DMS 273 treated with DMSO at 0.1 percent for 48 hours (cell line): ENCODE results near the gene CADPS.

Experiments used
- DNase-seq: peaks from one replicate; lab custom pipeline; 2025; lab: John Stamatoyannopoulos, UW

The CADPS gene

DNA sequence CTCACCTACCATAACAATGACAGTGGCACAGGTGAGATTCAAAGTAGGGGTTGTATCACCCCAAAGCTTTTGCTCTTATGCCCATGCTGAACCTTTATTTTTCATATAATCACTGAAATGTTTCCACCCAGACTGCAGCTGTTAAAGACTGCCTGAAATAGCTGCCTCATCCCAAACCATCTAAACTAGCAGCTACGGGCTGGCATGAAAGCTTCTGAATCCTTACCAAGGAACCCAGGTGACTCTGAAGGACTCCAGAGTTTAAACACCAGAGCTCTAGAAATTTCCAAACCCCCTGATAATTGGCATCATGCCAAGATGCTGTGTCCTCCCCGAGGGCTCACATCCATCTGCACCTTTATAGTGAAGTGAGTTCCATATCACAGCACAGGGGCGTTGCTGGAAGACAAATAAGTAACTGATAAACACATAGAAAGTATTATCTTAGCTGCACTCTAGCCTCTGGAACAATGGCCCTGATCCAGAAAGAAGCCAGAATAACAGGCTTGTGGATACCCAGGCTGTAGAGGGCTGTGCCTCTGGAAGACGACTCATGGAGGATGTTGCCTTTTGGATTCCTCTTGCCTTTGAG is 238.9 kb downstream of the CADPS start:
- no peak for DNase-seq

DNA sequence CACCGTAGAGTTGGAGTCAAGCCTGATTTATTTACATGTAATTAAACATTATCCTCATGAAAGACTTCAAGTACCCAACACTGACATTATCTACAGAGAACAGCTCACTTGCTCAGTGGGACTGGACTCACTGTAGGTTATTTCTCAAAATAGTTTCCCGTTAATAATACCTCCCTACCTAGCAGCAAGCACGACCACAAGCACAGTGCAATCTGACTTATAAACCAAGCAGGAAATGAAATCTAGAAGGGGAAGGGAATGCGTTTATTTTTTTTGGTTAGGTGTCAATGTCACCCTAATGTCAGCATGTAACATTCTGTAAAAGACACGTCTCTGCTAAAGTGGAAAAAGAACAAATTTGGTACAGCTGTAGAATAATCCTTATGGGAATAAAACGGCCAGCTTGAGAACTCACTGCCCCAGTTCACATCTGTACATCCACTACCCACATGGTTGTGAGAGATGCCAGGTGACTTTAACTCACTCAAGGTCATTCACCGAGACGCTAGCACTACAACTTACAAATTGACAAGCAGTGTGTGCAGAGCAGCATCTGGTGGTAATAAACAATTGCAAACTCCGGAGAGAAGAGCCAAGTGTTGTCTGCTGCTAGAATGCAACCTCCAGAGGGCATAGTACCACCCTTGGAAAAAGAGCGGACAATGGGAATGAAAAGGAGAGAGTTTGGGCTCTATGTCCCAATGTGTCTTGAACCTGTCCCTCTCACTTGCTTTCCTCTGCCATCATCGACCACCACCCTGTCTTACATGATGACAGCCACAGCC is 242.5 kb downstream of the CADPS start:
- DNase-seq, result no peak

DNA sequence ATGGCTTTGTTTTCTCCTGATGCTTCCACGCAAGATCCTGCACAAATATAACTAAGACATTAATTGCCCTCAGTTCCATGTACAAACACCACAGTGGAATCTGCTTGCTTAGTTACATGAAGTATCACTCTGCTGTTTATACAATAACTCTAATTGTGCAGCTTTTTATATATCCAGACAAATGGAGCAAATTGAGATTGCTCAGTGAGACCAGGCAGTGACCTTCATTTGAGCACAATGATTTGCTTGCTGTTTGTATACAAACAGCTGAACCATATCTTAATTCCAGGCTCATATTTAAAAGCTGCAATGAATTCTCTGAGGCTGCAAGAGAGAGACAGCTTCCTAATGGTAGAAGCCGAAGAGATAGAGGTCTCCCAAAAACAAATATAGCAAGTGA is 243.7 kb downstream of the CADPS start:
- no peak for DNase-seq

DNA sequence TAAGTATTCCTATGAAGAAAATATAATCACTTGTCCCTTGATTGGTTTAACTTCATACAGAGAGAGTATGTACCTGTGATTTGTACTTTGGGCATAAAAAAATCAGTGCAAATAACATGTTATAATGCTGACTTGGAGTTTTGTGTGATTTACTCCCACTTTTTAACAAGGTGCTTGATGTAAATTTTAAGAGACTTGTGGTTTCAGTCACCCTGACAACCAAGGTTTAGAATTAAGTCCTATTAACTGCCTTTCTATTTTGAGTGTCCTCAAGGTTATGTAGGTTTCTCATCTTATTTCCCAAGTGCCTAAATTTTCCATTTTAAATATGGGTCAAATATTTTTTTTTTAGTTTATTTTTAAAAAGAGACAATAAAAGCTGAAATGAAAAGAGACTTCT is 244.6 kb downstream of the CADPS start:
- DNase-seq, result no peak

DNA sequence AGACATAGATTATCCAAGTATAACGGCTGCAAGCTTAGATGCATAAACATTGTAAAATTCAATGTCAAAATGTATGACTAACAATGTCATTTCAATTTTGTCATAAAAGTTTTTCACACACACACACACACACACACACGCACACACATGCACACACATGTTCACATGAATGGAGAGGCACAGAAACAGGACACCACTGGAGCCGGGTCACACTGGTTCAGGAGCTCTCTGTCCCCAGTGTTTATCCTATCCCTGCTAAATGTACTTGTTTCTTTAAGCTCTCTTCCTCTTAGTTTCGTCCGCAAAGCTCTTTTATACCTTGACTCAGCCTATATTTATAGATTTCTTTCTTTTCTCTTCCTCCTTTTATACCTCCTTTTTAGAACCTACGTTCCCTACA is 249.9 kb downstream of the CADPS start:
- DNase-seq, result no peak

DNA sequence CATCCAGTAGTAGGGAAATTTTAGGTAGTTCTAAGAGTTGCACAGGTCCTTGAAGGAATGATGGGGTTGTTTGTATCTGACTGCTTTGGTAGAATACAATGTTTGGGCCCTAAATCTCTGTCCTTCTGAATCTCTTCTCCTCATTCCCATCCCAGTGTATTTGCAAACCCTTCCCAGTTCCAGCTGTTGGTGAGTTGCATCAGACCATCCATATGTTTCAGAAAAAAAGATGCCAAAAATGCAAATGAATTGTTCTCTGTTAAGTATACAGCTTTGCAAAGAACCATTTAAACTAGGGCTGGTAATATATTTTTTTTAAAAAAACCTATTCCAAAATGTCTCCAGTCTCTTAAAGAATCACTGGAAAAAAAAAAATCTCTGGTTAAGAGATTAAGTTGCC is 251.0 kb downstream of the CADPS start:
- DNase-seq, result no peak

DNA sequence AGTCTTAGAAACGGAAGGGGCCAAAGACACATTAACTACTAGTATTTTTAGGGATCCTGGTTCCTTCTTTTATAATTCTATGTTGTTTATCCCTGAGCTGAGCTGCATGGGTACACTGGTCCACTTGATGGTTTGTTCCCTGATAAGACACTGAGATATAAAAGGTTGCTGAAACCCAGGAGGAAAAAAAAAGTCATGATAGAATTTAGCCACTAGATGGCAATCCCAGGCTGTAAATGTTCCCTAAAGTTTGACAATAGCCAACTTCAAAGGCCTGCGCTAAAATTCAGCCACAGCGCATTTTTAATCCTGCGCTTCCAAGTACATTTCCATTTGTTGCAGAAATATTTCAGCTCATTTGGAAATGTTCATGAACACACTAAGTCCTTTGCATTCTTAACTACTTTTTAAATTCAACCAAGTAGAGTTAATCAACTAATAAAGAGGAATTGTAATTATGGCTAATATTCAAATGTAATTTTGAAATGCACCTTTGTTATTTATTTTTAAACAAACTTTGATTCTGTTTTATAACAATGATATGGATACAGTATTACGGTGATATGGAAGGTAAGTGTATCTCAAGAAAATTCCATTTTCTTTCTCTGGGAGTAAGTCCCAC is 252.6 kb downstream of the CADPS start:
- no peak for DNase-seq

DNA sequence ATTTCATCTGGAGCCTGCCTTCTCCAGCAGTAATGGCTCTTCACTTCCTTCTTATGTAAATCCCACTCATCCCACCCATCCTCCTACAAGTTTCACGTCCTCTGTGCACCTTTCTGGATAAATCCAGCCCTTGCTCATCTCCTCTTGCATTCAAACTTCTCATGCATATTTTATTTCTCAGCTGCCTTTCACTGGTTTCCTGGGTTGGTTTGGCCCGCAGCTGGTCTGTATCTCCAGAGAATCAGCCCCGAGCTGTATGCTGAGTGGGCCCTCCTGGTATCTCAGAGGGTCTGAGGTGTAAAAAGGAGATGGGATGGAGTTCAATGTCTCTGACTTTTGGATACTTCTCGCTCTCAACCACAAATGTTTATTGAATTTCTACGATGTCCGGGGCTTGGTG is 253.3 kb downstream of the CADPS start:
- DNase-seq, result no peak

DNA sequence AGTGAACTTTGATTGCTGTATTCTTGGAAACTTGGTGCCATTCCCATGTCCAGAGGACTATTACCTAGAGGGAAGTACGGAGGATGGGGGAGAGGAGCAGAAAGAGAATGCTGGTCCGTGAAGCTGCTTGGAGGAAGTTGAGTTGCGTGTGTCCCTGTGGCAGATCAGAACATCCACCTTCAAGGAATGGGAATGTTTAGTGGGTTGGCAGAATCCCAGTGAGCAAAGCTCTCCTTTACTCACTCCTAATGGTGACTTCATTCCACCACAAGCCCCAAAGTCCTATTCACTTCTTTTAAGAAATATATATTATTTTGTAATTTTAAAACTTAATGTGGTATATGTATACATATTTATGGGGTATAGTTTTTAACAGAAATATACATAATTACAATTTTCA is 254.0 kb downstream of the CADPS start:
- no peak for DNase-seq

DNA sequence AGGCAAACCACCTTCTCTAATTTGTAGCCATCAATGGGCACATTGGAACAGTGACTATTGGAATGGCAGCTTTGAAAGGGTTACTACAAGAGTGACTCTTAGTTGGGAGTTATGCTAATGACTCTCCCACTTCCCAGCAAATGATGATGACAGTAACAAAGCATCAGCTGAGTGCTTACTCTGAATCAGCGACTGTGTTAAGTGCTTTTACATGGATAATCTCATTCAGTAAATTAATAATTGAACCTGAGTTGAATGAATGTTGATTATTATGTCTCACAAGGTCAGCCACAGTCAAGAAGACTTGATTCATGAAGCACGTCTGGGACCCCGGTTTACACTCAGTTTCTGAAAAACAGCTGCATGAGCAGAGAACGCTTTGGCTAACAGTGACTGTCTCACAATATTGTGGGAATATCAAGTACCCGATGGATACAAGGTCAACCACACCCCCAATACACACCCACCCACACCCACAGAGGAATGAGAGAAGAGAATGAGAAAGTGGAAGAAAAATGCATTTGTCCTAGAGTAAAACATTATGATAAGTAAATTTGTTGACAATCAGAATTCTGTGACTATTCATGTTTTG is 259.9 kb downstream of the CADPS start:
- DNase-seq, result no peak

DNA sequence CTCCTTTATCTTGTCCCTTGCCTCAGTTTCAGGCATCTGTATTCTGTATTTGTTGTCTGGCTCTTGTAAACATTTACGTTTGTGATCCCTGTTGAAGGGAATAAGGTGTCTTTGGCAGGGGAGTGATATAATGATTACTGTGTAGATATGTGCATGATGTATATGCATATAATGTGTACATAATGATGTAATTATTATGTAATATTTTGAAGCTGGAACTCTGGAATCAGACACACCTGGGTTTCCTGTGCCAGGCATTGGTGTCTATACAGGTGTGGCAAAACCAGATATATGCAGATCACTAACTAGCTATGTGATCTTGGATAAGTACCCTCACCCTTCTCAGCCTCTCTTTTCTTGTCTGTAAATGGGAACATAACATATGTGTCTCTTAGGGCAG is 260.7 kb downstream of the CADPS start:
- DNase-seq, result no peak

DNA sequence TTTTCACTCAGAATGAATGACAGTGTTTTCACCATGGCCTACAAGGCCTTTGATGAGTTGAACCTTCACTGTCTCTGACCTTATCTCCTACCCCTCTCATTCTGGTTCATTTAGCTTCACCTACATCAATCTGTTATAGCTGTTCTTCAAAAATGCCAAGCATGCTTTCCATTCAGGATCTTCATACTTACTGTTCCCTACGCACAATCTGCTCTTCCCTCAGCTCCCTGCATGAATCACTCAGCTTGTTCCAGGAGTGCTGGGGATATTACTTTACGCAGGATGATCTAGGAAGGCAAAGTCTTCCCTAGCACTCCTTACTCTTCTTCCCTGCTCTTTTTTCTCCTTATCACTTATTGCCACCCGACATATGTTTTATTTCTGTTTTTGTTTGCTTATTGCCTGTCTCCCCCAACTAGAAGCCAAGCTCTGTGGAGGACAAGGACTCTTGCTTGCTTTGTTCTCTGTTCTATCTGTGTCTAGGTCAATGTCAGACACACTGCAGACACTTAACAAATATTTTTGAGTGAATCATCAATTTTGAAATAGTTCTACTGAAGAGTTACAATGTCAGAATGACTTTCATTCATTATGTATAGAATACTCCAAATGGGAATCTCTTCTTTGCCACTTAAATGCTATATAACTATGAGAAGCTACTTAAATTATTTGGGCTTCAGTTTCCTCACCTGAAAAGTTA is 263.5 kb downstream of the CADPS start:
- DNase-seq, result no peak

DNA sequence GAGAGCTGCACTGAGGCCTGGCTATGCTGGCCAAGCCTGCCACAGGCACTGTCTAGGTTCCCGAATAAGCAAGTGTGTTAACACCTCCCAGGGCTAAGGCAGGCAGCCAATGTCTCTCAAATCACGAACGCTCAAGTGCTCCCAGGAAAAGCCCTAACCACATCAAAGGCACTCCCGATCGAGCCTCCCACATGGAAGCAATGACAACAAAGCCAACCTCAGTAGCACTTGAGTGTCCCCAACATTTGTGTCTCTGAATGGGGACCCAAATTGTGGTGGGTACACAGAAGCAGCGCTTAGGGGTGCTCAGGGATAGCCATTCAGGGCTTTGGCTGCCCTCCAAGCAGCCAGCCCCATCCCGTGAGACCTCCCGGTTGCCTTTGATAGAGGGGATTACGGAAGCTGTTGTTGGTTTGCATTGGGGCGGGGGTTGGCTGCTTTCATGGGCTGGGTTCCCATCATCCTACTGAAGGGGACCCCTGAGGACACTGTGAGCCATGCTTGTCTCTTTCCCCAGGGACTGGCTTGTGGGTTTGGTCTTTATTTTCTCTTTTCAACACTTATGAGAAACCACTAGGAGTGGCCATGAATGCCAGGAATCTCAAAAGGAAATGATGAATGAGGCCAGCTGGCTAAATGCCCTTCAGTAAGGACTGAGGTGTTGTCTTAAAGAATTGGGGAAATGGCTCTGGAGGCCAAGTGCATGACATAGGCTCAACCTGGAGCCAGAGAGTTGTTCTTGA is 267.8 kb downstream of the CADPS start:
- no peak for DNase-seq

DNA sequence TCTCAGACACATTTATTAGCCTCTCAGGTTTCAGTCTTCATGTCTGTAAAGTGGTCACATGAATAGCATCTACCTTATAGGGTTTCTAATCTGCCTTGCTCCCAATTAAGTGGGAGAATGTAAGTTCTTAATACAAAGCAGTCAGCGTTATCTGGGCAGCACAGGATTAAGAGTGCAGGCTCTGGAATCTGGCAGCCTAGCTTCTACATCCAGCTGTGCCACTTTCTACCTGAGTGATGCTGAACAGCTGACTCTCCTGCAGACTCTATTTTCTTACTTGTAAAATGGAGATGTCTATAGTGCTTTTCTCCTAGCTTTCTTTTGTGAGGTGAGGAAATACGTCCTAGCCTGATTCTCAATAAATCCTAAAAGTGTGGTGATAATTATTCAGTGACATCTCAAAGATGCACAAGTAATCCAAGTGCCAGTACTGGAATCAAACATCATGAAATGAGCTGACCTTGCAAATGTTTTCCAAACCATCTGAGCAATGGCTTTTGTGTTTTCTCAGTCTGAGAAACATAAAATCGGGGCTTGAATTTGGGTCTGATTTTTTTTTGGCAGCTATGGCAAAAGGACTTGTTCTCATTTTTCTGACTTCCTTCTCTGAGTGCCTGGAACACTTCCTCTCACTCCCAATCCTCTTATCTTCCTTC is 269.7 kb downstream of the CADPS start:
- no peak for DNase-seq

DNA sequence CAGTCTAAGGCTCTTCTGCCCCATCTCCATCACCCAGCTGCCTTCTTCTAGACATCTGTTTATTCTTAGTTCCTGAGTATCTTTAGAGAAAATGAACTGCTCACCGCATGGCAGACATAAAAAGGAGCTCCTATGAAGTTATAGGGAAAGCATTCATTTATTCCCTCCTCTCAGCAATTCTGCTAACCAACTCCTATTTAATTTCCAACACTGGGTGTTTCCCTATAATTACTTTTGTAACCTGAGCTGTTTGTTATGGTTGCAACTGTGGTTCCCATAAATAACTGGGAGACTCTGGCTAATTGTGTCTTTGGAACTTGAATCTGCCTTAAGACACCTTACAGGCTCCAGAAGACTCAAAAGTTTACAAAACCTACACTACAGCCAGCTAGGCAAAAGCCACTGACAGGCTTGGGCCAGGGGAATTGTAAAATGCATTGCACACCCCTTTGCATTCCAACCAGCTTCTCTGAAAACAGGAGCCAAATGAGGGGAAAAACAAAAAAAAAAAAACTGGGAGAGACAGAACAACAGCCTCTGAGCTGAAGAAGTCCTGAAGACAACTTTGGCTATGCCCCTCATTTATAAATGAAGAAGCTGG is 270.4 kb downstream of the CADPS start:
- DNase-seq, result no peak

DNA sequence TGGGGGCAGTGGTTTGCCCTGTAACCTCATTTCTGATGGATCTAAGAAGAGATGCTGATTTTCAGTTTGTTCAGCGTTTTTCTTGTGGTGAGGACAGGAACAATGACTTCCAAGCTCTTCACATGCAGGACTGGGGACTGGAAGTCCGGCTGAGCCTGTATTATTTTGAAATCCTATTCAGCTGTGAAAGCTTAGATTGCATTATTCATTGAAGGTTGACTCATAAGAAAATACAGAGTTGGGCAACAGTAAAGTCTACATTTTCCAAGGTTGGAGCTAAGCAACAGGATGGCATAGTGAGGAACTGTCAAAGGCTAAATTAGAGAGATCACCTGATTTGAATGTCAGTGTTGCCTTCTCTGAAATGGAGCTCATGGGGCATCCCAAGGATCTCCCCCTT is 270.9 kb downstream of the CADPS start:
- DNase-seq, result no peak

DNA sequence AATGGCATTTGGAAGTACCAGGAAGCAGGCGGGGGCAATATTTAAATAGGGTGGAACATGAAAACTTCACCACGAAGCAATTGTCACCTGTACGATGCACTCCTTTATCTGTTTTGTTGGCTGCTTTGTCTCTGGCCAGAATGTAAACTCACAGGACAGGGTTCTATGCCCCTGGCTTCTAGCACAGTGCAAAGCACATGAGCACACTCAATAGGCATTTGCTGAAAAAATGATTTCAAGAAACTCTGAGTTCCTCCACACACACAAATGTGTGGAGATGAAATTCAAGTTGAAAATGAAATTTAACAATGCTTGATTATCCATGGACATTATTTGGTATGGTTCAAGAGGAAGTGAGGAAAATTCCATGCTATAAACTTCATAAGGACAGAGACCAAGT is 272.2 kb downstream of the CADPS start:
- no peak for DNase-seq

DNA sequence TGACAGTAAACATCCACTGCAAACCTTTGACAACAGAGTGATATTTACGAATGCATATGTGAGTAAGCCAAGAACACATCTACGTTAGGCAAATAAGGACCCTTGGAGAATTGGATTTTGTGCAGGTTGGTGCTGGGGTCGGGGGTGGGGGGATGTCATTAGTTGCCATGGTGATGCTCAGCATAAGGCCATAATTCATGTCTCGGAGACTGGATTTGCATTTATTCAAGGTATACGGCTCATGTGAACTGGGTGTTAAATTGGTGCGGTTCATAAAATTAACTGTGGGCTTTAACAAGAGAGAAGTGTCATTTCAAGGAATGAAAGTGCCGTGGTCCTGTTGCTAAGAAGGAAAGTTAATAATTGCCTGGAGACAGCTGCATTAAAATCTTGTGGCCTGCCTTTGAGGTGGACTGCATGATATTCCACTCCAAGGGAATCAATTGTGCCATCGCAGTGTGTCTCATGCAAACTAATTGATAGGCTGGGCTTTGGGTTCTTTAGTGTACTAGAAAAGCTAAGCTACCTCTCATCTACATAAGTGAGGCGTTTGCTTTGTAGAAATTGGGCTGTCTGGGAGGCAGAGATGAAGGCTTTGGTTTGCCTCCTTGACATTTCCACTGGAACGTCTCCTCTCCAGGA is 273.0 kb downstream of the CADPS start:
- no peak for DNase-seq

DNA sequence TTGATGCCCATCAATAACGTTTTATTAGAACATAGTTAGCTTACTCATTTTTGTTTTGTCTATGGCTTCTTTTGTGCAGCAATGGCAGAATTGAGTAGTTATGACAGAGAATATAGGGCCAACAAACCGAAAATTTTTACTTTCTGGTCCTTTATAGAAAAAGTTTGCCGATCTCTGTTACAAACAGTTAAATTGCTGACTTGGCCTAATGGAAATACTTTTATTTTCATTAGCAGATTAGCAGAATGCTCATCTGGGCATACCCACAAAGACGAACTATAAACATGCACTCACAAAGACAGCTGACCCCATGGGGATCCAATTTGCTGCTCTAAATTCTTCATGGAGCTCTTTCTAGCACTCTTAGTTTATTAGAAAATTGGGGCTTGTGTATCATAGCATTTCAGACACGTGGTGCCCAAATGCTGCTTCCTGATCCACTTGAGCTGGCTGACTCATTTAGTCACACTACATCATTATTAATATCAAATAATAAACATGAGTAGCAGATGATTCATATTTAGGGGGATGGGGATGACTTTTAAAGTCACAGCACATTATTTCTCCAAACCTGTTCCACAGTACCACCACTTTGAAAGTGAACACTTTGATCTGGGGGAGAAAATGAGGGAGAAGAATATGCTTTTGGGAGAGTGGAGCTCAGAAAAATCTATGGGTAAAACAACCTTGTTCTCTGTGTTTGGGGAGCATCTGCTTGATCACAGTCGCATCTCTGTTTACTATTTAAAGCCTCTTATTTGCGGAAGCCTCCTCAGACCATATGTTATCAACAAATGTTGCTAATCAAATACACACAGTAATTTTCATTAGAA is 273.8 kb downstream of the CADPS start:
- no peak for DNase-seq
